T-helper 2 cell treated with Interferon-gamma antibody and Interleukin-4, amounts not matched to agents 5 μg/mL and 100 μg/mL, for 36 hours (primary cell): ENCODE data around the gene AARS2.
A peak's percentile ranks its signal among the peaks of the same experiment; 100 is the strongest.

Experiments
- DNase-seq: peaks from one replicate; pipeline ENCODE4 v3.0.0; 2021; ENCODE audit warnings: low spot score
- H3K27ac Mint-ChIP-seq: one replicate; pipeline ENCODE4 v1.8.0; 2021; ENCODE audit warnings: mild to moderate bottlenecking, mixed read lengths
- H3K27me3 Mint-ChIP-seq: one replicate; pipeline ENCODE4 v1.8.0; 2021; ENCODE audit warnings: low read depth, mixed read lengths
- H3K36me3 Mint-ChIP-seq: one replicate; pipeline ENCODE4 v1.8.0; 2021; ENCODE audit warnings: low read depth, mixed read lengths
- H3K4me1 Mint-ChIP-seq: one replicate; pipeline ENCODE4 v1.8.0; 2021; ENCODE audit warnings: low read depth, mixed read lengths
- H3K4me3 Mint-ChIP-seq: one replicate; pipeline ENCODE4 v1.8.0; 2022; ENCODE audit warnings: mild to moderate bottlenecking, moderate library complexity, mixed read lengths
- H3K9me3 Mint-ChIP-seq: one replicate; pipeline ENCODE4 v1.8.0; 2021; ENCODE audit warnings: mixed read lengths

Gene AARS2

DNA sequence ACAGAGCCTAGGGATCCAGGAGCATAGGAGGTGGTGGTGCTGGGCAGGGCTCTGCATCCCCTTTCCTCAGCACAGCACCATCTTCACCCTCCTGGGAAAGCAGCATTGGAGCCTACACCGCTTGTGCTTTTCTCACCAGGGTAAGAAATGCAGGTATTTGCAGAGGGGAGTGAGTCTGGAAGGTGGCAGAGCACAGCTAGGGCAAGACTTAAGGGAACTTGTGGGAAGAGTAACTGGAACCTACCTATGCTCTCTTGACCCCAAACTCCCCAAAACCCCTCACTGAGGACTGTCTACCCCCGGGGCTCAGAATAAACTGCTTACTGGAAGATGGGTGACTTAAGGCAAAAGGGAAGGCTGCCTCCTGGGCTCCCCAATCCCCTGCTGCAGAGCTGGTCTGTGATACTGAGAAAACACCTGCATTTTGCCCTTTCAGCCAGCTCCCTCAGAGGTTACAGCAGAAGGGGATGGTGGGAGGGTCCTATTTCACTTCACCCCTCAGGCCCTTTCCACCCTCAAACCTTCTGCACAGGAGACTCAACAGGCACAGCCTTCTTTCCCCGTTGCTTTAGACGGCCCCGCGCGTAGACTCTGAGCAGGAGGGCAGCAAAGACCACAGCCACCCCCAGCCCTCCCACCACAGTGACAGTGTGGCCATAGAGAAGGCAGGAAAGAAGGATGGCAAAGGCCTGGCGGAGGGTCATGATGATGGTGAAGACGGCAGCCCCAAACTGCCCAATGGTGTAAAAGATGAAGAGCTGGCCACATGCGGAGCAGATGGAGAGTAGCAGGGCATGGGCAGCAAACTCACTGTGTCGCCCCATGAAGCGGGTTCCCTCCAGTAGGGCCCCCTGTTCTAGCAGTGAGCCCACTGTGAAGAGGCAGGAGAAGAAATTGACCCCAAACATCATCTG, 58.7 kb downstream of the AARS2 start:
- Mint-ChIP-seq H3K27me3 (no peaks in the 10 kb centered on the region), H3K4me1 (peaks cover 51% of the 10 kb centered on the region), H3K27ac (peak overlapping the region; percentile 24), H3K9me3 (no peaks in the 10 kb centered on the region), H3K4me3 (no peak overlapping the region), H3K36me3 (peaks cover 76% of the 10 kb centered on the region)
- no peak for DNase-seq

DNA sequence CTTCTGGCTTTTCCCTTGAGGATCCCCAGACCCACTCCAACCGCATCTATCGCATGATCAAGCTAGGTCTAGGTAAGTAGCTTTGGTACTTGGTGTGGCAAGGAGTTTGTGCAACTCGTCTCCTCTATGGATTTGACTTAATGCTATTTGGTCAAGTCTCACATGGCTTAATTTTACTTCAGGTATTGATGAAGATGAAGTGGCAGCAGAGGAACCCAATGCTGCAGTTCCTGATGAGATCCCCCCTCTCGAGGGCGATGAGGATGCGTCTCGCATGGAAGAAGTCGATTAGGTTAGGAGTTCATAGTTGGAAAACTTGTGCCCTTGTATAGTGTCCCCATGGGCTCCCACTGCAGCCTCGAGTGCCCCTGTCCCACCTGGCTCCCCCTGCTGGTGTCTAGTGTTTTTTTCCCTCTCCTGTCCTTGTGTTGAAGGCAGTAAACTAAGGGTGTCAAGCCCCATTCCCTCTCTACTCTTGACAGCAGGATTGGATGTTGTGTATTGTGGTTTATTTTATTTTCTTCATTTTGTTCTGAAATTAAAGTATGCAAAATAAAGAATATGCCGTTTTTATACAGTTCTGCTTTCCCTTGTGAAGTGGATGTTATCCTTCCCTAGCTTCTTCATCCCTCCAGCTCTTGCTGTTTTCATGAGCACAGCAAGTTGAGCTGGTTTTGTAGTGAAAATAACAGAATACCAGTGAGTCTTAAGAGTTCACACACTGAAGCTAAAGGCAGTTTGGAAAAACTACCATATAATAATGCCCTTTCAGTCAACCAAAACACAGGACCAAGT, 59.6 kb downstream of the AARS2 start:
- peak overlapping the region; percentile 13 for H3K4me3 Mint-ChIP-seq
- peak; percentile 59 for DNase-seq
- H3K9me3 Mint-ChIP-seq = no peaks in the 10 kb centered on the region
- H3K36me3 Mint-ChIP-seq = peaks cover 79% of the 10 kb centered on the region
- peak overlapping the region; percentile 19 for H3K27ac Mint-ChIP-seq
- H3K4me1 Mint-ChIP-seq = peaks cover 59% of the 10 kb centered on the region
- no peaks in the 10 kb centered on the region for H3K27me3 Mint-ChIP-seq

DNA sequence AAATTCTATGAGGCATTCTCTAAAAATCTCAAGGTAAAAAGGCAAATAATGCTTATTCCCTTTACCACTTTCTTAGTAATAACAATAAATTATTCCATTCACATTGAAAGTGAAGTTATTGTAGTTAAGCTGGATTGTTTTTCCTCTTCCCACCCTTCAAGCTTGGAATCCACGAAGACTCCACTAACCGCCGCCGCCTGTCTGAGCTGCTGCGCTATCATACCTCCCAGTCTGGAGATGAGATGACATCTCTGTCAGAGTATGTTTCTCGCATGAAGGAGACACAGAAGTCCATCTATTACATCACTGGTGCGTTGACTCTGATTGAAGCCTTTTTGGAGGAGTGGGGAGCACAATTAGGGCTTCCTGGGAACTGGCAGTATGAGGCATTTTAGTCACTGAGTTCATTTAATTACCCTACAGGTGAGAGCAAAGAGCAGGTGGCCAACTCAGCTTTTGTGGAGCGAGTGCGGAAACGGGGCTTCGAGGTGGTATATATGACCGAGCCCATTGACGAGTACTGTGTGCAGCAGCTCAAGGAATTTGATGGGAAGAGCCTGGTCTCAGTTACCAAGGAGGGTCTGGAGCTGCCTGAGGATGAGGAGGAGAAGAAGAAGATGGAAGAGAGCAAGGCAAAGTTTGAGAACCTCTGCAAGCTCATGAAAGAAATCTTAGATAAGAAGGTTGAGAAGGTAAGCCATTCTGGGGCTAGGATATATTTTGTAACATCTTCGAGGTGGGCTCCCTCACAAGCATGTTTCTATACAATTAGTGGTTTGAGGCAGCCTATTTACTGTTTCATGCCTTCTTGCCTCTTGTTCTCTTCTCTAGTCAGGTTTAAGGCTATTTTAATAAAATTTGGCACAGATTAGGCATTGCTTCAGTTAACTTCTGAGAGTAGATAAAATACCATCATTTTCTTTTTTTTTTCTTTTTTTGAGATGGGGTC, 61.3 kb downstream of the AARS2 start:
- H3K27me3 Mint-ChIP-seq = peaks cover 2% of the 10 kb centered on the region
- H3K27ac Mint-ChIP-seq = peak overlapping the region; percentile 50
- no peak overlapping the region for H3K4me3 Mint-ChIP-seq
- H3K9me3 Mint-ChIP-seq = no peaks in the 10 kb centered on the region
- peaks cover 84% of the 10 kb centered on the region for H3K36me3 Mint-ChIP-seq
- no peak for DNase-seq
- H3K4me1 Mint-ChIP-seq = peaks cover 55% of the 10 kb centered on the region

DNA sequence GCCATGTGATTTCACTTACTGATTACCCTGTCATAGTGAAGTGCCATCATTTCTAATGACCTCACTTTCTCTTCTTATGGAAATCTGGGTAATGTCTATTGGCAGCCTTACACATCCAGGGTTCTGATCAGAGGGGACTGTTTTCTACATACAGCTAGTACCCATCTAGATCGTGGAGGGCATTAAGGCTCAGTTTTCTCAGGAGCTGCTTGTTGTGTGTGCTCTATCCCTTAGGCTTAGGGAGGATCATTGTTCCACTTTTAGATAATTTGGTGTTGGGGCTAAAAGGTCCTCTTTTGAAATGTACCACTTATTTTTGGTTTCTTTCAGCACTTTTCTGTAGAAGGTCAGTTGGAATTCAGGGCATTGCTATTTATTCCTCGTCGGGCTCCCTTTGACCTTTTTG, 62.4 kb downstream of the AARS2 start:
- no peak for DNase-seq
- no peak overlapping the region for H3K27ac Mint-ChIP-seq
- no peaks in the 10 kb centered on the region for H3K9me3 Mint-ChIP-seq
- peaks cover 45% of the 10 kb centered on the region for H3K4me1 Mint-ChIP-seq
- no peak overlapping the region for H3K4me3 Mint-ChIP-seq
- H3K27me3 Mint-ChIP-seq = peaks cover 2% of the 10 kb centered on the region
- peaks cover 82% of the 10 kb centered on the region for H3K36me3 Mint-ChIP-seq

DNA sequence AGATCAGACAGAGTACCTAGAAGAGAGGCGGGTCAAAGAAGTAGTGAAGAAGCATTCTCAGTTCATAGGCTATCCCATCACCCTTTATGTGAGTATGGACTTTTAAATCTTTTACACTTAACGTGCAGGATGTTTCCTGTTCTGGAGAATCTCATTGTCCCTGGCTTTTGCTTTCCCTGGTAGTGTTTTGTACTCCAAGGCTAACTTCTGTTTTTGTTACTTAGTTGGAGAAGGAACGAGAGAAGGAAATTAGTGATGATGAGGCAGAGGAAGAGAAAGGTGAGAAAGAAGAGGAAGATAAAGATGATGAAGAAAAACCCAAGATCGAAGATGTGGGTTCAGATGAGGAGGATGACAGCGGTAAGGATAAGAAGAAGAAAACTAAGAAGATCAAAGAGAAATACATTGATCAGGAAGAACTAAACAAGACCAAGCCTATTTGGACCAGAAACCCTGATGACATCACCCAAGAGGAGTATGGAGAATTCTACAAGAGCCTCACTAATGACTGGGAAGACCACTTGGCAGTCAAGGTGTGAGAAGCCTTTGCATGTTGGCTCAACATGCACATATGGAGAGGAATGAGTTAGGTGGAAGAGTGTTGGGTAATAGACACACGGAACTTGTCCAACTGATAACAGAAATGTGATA, 63.0 kb downstream of the AARS2 start:
- Mint-ChIP-seq H3K4me1 (peaks cover 45% of the 10 kb centered on the region), H3K27me3 (peaks cover 2% of the 10 kb centered on the region), H3K27ac (peak overlapping the region; percentile 4), H3K9me3 (no peaks in the 10 kb centered on the region), H3K4me3 (peak overlapping the region; percentile 98), H3K36me3 (peaks cover 77% of the 10 kb centered on the region)
- no peak for DNase-seq
